Trophoblast cell (in vitro differentiated cells and primary cell): ENCODE data around the gene NINJ2.

ENCODE experiments used
- DNase-seq, 2 donors: peaks; one replicate each; pipeline ENCODE4 v3.0.0-alpha.2; 2016
- H2AFZ ChIP-seq: 2 replicates; pipeline ENCODE4 v1.6.1; 2013; ENCODE audit warnings: low read length, moderate library complexity, mild to moderate bottlenecking; ENCODE audit not compliant: insufficient read depth, poor library complexity
- H2AK5ac ChIP-seq: 2 replicates; pipeline ENCODE4 v1.6.1; 2013; ENCODE audit warnings: mild to moderate bottlenecking, low read length
- H2BK120ac ChIP-seq: 2 replicates; pipeline ENCODE4 v1.6.1; 2013; ENCODE audit warnings: low read length, mild to moderate bottlenecking, moderate library complexity; ENCODE audit not compliant: insufficient read depth, poor library complexity
- H2BK12ac ChIP-seq: 2 replicates; pipeline ENCODE4 v1.6.1; 2013; ENCODE audit warnings: mild to moderate bottlenecking, low read length, moderate library complexity
- H2BK5ac ChIP-seq: 2 replicates; pipeline ENCODE4 v1.6.1; 2013; ENCODE audit warnings: low read length, low read depth, moderate library complexity, mild to moderate bottlenecking; ENCODE audit not compliant: poor library complexity
- H3K14ac ChIP-seq: 2 replicates; pipeline ENCODE4 v1.6.1; 2013; ENCODE audit warnings: mild to moderate bottlenecking, low read length
- H3K18ac ChIP-seq: 2 replicates; pipeline ENCODE4 v1.6.1; 2013; ENCODE audit warnings: mild to moderate bottlenecking, low read length
- H3K23ac ChIP-seq: 2 replicates; pipeline ENCODE4 v1.6.1; 2013; ENCODE audit warnings: low read length
- H3K27ac ChIP-seq: 2 replicates; pipeline ENCODE4 v1.5.1; 2013; ENCODE audit warnings: low read depth, mild to moderate bottlenecking, inconsistent platforms, low read length, moderate library complexity
- H3K27me3 ChIP-seq: 2 replicates; pipeline ENCODE4 v1.6.1; 2013; ENCODE audit warnings: inconsistent platforms, mild to moderate bottlenecking, low read length, moderate library complexity; ENCODE audit not compliant: insufficient read depth
- H3K36me3 ChIP-seq, 2 experiments: 1 replicate in 1 of 2; 2 replicates in 1 of 2; pipeline ENCODE4 v1.6.1; 2013; ENCODE audit warnings: low read length in 2 of 2, mild to moderate bottlenecking in 2 of 2, moderate library complexity in 1 of 2; ENCODE audit not compliant: insufficient read depth in 2 of 2, control insufficient read depth in 1 of 2
- H3K4ac ChIP-seq: 2 replicates; pipeline ENCODE4 v1.6.1; 2013; ENCODE audit warnings: low read depth, mild to moderate bottlenecking, low read length, moderate library complexity
- H3K4me1 ChIP-seq, 2 experiments: 1 replicate in 1 of 2; 2 replicates in 1 of 2; pipeline ENCODE4 v1.6.1; 2013; ENCODE audit warnings: low read length in 2 of 2, mild to moderate bottlenecking in 2 of 2, moderate library complexity in 1 of 2; ENCODE audit not compliant: insufficient read depth in 2 of 2, control insufficient read depth in 1 of 2
- H3K4me2 ChIP-seq: 2 replicates; pipeline ENCODE4 v1.6.1; 2013; ENCODE audit warnings: inconsistent platforms, mild to moderate bottlenecking, low read length, moderate library complexity
- H3K4me3 ChIP-seq: 2 replicates; pipeline ENCODE4 v1.5.1; 2013; ENCODE audit warnings: mild to moderate bottlenecking, low read depth, low read length, inconsistent platforms
- H3K79me1 ChIP-seq: one replicate; pipeline ENCODE4 v1.6.1; 2013; ENCODE audit warnings: low read length
- H3K79me2 ChIP-seq: 2 replicates; pipeline ENCODE4 v1.6.1; 2013; ENCODE audit warnings: low read length, mild to moderate bottlenecking; ENCODE audit not compliant: control insufficient read depth, insufficient read depth, poor library complexity
- H3K9ac ChIP-seq: 2 replicates; pipeline ENCODE4 v1.6.1; 2013; ENCODE audit warnings: mild to moderate bottlenecking, low read length
- H3K9me3 ChIP-seq: 2 replicates; pipeline ENCODE4 v1.6.1; 2013; ENCODE audit warnings: low read depth, mild to moderate bottlenecking, control low read depth, inconsistent platforms, low read length; ENCODE audit not compliant: insufficient read depth
- H4K12ac ChIP-seq: 2 replicates; pipeline ENCODE4 v1.6.1; 2013; ENCODE audit warnings: low read depth, mild to moderate bottlenecking, low read length, moderate library complexity
- H4K8ac ChIP-seq: 2 replicates; pipeline ENCODE4 v1.6.1; 2013; ENCODE audit warnings: low read depth, mild to moderate bottlenecking, low read length, moderate library complexity
- H4K91ac ChIP-seq: one replicate; pipeline ENCODE4 v1.6.1; 2013; ENCODE audit warnings: low read depth, mild to moderate bottlenecking, low read length, moderate library complexity
- WGBS: extraction: QIAGEN DNeasy Blood & Tissue Kit; methylation state at CpG from one replicate; pipeline ENCODE4 v1.1.7; 2013; ENCODE audit warnings: missing lambda C conversion rate; ENCODE audit not compliant: insufficient read length, insufficient coverage; ENCODE audit errors: extremely low coverage; 5-methylcytosine and 5-hydroxymethylcytosine counted together

Gene NINJ2

DNA sequence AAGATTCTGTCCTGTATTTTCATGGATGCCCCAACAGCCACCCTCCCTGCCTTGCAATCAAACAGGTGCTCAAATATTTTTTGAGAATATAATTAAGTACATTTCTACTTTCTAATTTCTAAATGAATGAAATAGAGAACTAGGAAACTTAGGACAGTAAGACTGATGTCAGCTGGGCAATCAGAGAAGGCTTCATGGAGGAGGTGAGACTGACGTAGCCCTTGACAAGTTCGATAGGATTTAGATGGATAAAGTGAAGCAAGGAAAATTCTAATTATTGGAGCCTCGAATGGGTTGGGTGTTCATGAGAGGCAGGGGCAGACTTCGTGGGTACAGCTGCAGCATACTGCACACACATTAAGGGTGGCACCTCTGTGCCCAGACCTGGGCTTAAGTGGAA, 36.0 kb downstream of the NINJ2 start:
- peaks cover 12% of the 10 kb centered on the region for H3K79me2 ChIP-seq
- peak overlapping the region; percentile 56 for H3K4ac ChIP-seq

DNA sequence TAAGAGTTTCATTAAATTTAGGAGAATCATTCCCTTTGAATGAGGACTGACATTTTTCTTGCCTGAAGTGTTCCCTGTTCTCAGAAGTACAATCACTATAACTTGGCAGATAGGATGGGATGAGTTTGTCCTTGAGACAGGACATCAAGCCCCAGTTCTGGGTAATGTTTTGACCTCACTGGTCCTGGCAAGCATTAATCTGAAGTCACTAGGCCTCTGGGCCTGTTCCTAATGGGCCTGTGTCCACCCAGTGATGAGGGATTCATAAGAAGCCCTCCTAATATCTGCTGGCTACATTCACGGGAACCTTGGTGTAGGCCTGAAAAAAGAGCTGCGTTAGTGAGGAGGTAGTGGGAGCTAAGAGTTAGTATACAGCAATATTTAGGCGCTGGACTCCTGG, 37.2 kb downstream of the NINJ2 start:
- Histone ChIP-seq H2AK5ac (peak overlapping the region; percentile 93), H4K8ac (no peak overlapping the region), H3K23ac (no peak overlapping the region), H4K91ac (no peak overlapping the region), H3K4ac (no peak overlapping the region), H3K79me2 (peaks cover 12% of the 10 kb centered on the region), H2BK12ac (peak overlapping the region; percentile 86), H3K9ac (no peak overlapping the region), H3K4me3 (no peak overlapping the region), H3K4me2 (no peak overlapping the region), H3K4me1 (peaks cover 30 to 37% of the 10 kb centered on the region in 2 experiments), H3K27me3 (no peaks in the 10 kb centered on the region), H3K9me3 (no peaks in the 10 kb centered on the region), H3K27ac (no peak overlapping the region), H2BK5ac (no peak overlapping the region), H3K79me1 (peaks cover 31% of the 10 kb centered on the region), H4K12ac (no peak overlapping the region), H3K14ac (peak overlapping the region; percentile 2), H3K18ac (no peak overlapping the region), H2BK120ac (no peak overlapping the region), H3K36me3 (no peaks in the 10 kb centered on the region), H2AFZ (no peak overlapping the region)
- no CpG with 5 or more reads among the region's 3 CpGs for WGBS
- DNase-seq = no peak

More for the DNA sequence above, 36.0 kb downstream of the NINJ2 start:
- Histone ChIP-seq H2AFZ (peak overlapping the region; percentile 38), H3K18ac (peak overlapping the region; percentile 89), H3K23ac (no peak overlapping the region), H3K36me3 (no peaks in the 10 kb centered on the region), H3K9me3 (no peaks in the 10 kb centered on the region), H3K27me3 (no peaks in the 10 kb centered on the region), H3K27ac (no peak overlapping the region), H2BK120ac (peak overlapping the region; percentile 93), H3K4me2 (no peak overlapping the region), H3K9ac (no peak overlapping the region), H3K4me3 (no peak overlapping the region), H3K4me1 (peaks cover 31 to 42% of the 10 kb centered on the region in 2 experiments), H4K12ac (no peak overlapping the region), H4K91ac (peak overlapping the region; percentile 94), H3K14ac (peak overlapping the region; percentile 72), H3K79me1 (peaks cover 41% of the 10 kb centered on the region), H2BK12ac (peak overlapping the region; percentile 98), H4K8ac (peak overlapping the region; percentile 81), H2BK5ac (peak overlapping the region; percentile 70), H2AK5ac (peak overlapping the region; percentile 98)
- no CpG with 5 or more reads among the region's 4 CpGs for WGBS
- DNase-seq = no peak

DNA sequence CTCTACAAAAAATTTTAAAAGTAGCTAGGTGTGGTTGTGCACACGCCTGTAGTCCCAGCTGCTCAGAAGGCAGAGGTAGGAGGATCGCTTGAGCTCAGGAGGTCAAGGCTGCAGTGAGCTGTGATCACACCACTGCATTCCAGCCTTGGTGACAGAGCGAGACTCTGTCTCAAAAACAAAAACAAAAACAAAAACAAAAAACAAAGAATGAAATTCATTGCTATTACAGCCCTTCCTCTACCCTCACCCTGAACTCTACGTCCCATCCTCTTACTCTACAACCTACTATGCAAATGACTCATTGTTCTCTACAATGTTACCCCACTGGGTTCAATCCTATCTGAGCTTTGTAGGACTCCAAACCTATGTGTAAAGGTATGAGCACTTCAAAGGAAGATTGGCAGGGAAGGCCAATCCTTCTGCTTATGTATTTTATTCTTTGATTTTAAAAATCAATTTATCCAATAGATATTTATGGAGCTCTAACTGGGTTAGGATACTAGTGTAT, 39.3 kb downstream of the NINJ2 start:
- no peak overlapping the region for H2BK120ac ChIP-seq
- no peaks in the 10 kb centered on the region for H3K36me3 ChIP-seq
- no peak overlapping the region for H3K27ac ChIP-seq
- H3K4me1 ChIP-seq = peaks cover 19 to 24% of the 10 kb centered on the region in 2 experiments
- no peak overlapping the region for H3K4me2 ChIP-seq
- H2BK5ac ChIP-seq = no peak overlapping the region
- H2AK5ac ChIP-seq = no peak overlapping the region
- H3K4ac ChIP-seq = no peak overlapping the region
- peak in 1 of 2 donors; percentile 56 for DNase-seq
- H4K91ac ChIP-seq = peak overlapping the region; percentile 81
- 100% methylated on average over 1 of the region's 4 CpGs for WGBS
- peaks cover 7% of the 10 kb centered on the region for H3K79me2 ChIP-seq
- H4K12ac ChIP-seq = no peak overlapping the region
- H2AFZ ChIP-seq = no peak overlapping the region
- H3K18ac ChIP-seq = no peak overlapping the region
- H3K9me3 ChIP-seq = no peaks in the 10 kb centered on the region
- H3K23ac ChIP-seq = no peak overlapping the region
- H3K4me3 ChIP-seq = no peak overlapping the region
- no peak overlapping the region for H3K14ac ChIP-seq
- no peak overlapping the region for H3K9ac ChIP-seq
- no peak overlapping the region for H4K8ac ChIP-seq
- H2BK12ac ChIP-seq = no peak overlapping the region
- H3K27me3 ChIP-seq = no peaks in the 10 kb centered on the region
- peaks cover 16% of the 10 kb centered on the region for H3K79me1 ChIP-seq

DNA sequence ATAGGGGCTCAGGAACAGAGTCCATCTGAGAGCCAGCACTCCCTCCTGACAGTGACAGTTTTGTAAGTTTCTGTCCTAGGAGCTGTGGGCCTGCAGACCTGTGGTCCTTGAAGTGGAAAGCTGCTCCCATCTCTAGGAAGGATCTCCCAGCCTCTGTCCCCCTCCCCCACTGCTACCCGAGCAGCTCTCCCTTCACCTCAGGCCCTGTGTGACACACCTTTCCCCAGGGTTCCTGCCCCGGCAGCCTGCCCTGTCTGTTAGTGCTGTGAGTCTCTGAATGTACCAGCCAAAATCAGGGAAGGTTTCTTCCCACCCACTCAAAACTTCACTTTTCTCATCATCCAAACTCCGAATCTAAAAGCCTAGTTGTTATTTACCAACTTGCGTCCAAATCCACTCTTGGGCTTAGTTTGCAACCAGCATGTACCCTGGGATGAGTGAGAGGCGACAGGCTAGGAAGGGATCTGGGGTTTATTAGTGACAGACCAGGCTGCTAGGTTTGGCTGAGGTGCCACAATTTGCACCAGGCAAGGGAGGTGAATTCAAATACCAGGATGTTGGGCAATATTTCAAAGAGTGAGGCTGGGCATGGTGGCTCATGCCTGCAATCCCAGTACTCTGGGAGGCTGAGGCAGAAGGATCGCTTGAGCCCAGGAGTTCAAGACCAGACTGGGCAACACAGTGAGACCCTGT, 39.9 kb downstream of the NINJ2 start:
- peaks cover 14 to 18% of the 10 kb centered on the region in 2 experiments for H3K4me1 ChIP-seq
- H3K18ac ChIP-seq = peak overlapping the region; percentile 48
- peak overlapping the region; percentile 3 for H4K8ac ChIP-seq
- H3K4me2 ChIP-seq = no peak overlapping the region
- H3K79me2 ChIP-seq = peaks cover 7% of the 10 kb centered on the region
- peak overlapping the region; percentile 26 for H3K27ac ChIP-seq
- H3K14ac ChIP-seq = peak overlapping the region; percentile 34
- no peak overlapping the region for H3K23ac ChIP-seq
- H3K9me3 ChIP-seq = no peaks in the 10 kb centered on the region
- peak; percentile 25 to 66 for DNase-seq
- WGBS = 100% methylated on average over 2 of the region's 6 CpGs
- peak overlapping the region; percentile 34 for H2BK120ac ChIP-seq
- no peak overlapping the region for H3K4ac ChIP-seq
- H3K27me3 ChIP-seq = no peaks in the 10 kb centered on the region
- no peak overlapping the region for H4K12ac ChIP-seq
- no peaks in the 10 kb centered on the region for H3K36me3 ChIP-seq
- H3K79me1 ChIP-seq = peaks cover 12% of the 10 kb centered on the region
- no peak overlapping the region for H3K4me3 ChIP-seq
- H2BK12ac ChIP-seq = peak overlapping the region; percentile 61
- no peak overlapping the region for H2AK5ac ChIP-seq
- H4K91ac ChIP-seq = peak overlapping the region; percentile 81
- H2AFZ ChIP-seq = no peak overlapping the region
- H3K9ac ChIP-seq = no peak overlapping the region
- H2BK5ac ChIP-seq = no peak overlapping the region
